ENCODE results near the gene IL20RA. TPM values are rescaled to one million over a fixed set of nuclear protein-coding genes. Genes with fewer than 3 reads are reported as not detected.

The IL20RA gene
- total and polyA plus RNA-seq, 2 donors (not counting 3 experiments of a cell fraction or from before 2014, with no cell fraction given): not detected

DNA sequence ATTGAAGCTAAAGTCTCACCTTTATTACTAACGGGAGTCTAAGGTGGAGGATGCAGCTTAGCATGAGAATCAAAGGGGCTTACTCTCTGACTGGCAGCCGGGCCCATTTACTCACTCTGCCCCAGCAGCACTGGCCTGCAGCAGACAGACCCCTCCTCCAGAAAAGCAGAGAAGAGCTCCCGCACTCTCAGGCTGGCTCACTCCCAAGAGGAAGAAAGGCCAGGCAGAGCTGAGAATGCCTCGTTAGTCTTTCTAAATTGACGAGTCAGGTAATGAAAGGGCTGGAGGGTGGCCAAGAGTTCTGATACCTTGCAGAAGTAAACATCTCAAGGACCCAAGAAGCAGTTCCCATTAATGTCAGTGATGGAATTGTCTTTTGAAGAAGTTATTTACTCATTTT lies 44.5 kb upstream of the IL20RA start:
- H3K9me3 ChIP-seq (replicated peaks; ENCODE audit: control insufficient read depth, insufficient read depth, low read length): no peaks in the 10 kb centered on the region
- H3K4me1 ChIP-seq (ENCODE audit: control insufficient read depth, extremely low read depth, insufficient read depth, low read length): no peaks in the 10 kb centered on the region
- H3K4me3 ChIP-seq (replicated peaks in 1 of 3; ENCODE audit: insufficient read depth in 1 of 3, low read depth in 1 of 3, low read length in 3 of 3): no peak overlapping the region
- no peak for FAIRE-seq
- no peak overlapping the region for H3K4me2 ChIP-seq (ENCODE audit: insufficient read depth, low read length)
- H3K27me3 ChIP-seq (ENCODE audit: control insufficient read depth in 2 of 2, insufficient read depth in 2 of 2, low read length in 2 of 2): no peaks in the 10 kb centered on the region
- no peak for DNase-seq (ENCODE audit: low read depth, low spot score)
- CTCF ChIA-PET: interaction anchor here (1.1 to 1.9 kb wide), 4 partner anchors 9 to 553 kb away, joined by 3 to 10 read pairs (median 4); no protein-coding TSS in a partner anchor
- no peak overlapping the region for H3K9ac ChIP-seq (replicated peaks; ENCODE audit: extremely low read depth, insufficient read depth, low read length)
- dilution Hi-C loops (cut with MboI; ENCODE audit: extremely low pct_ligation_motif_present, low sequenced_read_pairs): no loop called here
- intact Hi-C loops (cut with micrococcal nuclease): no loop called here
- BruUV-seq (replicated peaks): no TSS peak
- POLR2A ChIA-PET: no interaction called here
- no peaks in the 10 kb centered on the region for H3K36me3 ChIP-seq (ENCODE audit: control insufficient read depth in 2 of 2, extremely low read depth in 1 of 2, insufficient read depth in 2 of 2, low read length in 2 of 2)
- no peaks in the 10 kb centered on the region for H3K9me1 ChIP-seq (replicated peaks; ENCODE audit: control insufficient read depth, extremely low read depth, insufficient read depth, low read length)
- no peak overlapping the region for H2AFZ ChIP-seq (ENCODE audit: low read depth, low read length)
- TF ChIP-seq GATA2 (IDR thresholded peaks at IDR 0.05; ENCODE audit: insufficient read depth, insufficient read length, low read depth, low read length) (no peak), CTCF (IDR thresholded peaks at IDR 0.05; ENCODE audit: extremely low read depth in 1 of 2, insufficient read depth in 1 of 2, low read depth in 1 of 2, low read length in 2 of 2) (no peak), EZH2 (IDR thresholded peaks at IDR 0.05; ENCODE audit: borderline replicate concordance, low read depth, low read length, severe bottlenecking) (no peak), POLR2AphosphoS5 (IDR thresholded peaks at IDR 0.05; ENCODE audit: insufficient read depth, low read depth, low read length) (no peak), JUN (IDR thresholded peaks at IDR 0.05; ENCODE audit: borderline replicate concordance, insufficient read depth, insufficient read length, low read depth) (no peak), FOS (IDR thresholded peaks at IDR 0.05; ENCODE audit: borderline replicate concordance, insufficient read depth, low read length) (no peak), MYC (IDR thresholded peaks at IDR 0.05; ENCODE audit: low read depth, low read length) (no peak), POLR2A (IDR thresholded peaks at IDR 0.05; ENCODE audit: low read depth, low read length) (no peak)
- TF ChIP-seq, protein P1, sequence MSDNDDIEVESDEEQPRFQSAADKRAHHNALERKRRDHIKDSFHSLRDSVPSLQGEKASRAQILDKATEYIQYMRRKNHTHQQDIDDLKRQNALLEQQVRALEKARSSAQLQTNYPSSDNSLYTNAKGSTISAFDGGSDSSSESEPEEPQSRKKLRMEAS (IDR thresholded peaks at IDR 0.05; ENCODE audit: insufficient read depth, insufficient read length): no peak
- H3K79me2 ChIP-seq (ENCODE audit: control insufficient read depth, insufficient read depth, low read length): no peaks in the 10 kb centered on the region
- H4K20me1 ChIP-seq (replicated peaks; ENCODE audit: control insufficient read depth, extremely low read depth, insufficient read depth, low read length): no peaks in the 10 kb centered on the region
- no peak overlapping the region for H3K27ac ChIP-seq (ENCODE audit: insufficient read depth, low read depth, low read length)

Measured in endothelial cell of umbilical vein (primary cell).